Measurements from ENCODE around the gene ZNF569.
"Not testable (repeated sequence)": the region's sequence is repeated elsewhere in the genome, so short reads cannot be mapped to it uniquely, and the experiment has no call there.

Gene ZNF569

GRCh38 chr19:37401078-37401477 is 66.2 kb downstream of the ZNF569 start:
- no peak for TF ChIP-seq CTCF (IDR thresholded peaks at IDR 0.05; ENCODE audit: low read depth, low read length, missing control alignments)
- no peak overlapping the region for H3K4me3 ChIP-seq (ENCODE audit: low read depth, low read length)
- DNase-seq (ENCODE audit: low read depth), result no peak

- DNase-seq (ENCODE audit: low read depth); H3K4me3 ChIP-seq (ENCODE audit: low read depth, low read length): not testable (repeated sequence)
Observed at GRCh38 chr19:37391399-37391798, 75.8 kb downstream of the ZNF569 start.

GRCh38 chr19:37389234-37389633 is 78.0 kb downstream of the ZNF569 start:
- no peak overlapping the region for H3K4me3 ChIP-seq (ENCODE audit: low read depth, low read length)

GRCh38 chr19:37370880-37371661 is 96.2 kb downstream of the ZNF569 start, which contains the start of gene ZNF527:
Gene ZNF527, plus strand, starts transcription at chr19:37371099. Its CDS starts 3,100 bp downstream, at chr19:37374199.
- peak within 1 kb of the TSS; percentile 65 for H3K4me3 ChIP-seq (ENCODE audit: low read depth, low read length)
- TF ChIP-seq CTCF (IDR thresholded peaks at IDR 0.05; ENCODE audit: low read depth, low read length, missing control alignments), result no peak
- DNase-seq (ENCODE audit: low read depth), result peak; percentile 95

More at GRCh38 chr19:37389234-37389633, 78.0 kb downstream of the ZNF569 start:
- TF ChIP-seq CTCF (IDR thresholded peaks at IDR 0.05; ENCODE audit: low read depth, low read length, missing control alignments), result no peak
- DNase-seq (ENCODE audit: low read depth), result no peak

GRCh38 chr19:37370386-37370879 is 96.8 kb downstream of the ZNF569 start:
- not testable (repeated sequence) for DNase-seq (ENCODE audit: low read depth)
- H3K4me3 ChIP-seq (ENCODE audit: low read depth, low read length), result peak overlapping the region; percentile 65

GRCh38 chr19:37362733-37363132 is 104.5 kb downstream of the ZNF569 start:
- no peak for DNase-seq (ENCODE audit: low read depth)
- TF ChIP-seq CTCF (IDR thresholded peaks at IDR 0.05; ENCODE audit: low read depth, low read length, missing control alignments), result no peak
- H3K4me3 ChIP-seq (ENCODE audit: low read depth, low read length), result no peak overlapping the region

- H3K4me3 ChIP-seq (ENCODE audit: low read depth, low read length), result no peak overlapping the region
- no peak for DNase-seq (ENCODE audit: low read depth)
- TF ChIP-seq CTCF (IDR thresholded peaks at IDR 0.05; ENCODE audit: low read depth, low read length, missing control alignments), result no peak
Observed at GRCh38 chr19:37361994-37362393, 105.2 kb downstream of the ZNF569 start.

Measured in GM12864 (cell line).